RPMI8226 (cell line): ENCODE data around the gene GPR37L1.

Experiments
- DNase-seq: peaks from one replicate; pipeline ENCODE4 v3.0.0-alpha.2; 2015

The GPR37L1 gene

DNA sequence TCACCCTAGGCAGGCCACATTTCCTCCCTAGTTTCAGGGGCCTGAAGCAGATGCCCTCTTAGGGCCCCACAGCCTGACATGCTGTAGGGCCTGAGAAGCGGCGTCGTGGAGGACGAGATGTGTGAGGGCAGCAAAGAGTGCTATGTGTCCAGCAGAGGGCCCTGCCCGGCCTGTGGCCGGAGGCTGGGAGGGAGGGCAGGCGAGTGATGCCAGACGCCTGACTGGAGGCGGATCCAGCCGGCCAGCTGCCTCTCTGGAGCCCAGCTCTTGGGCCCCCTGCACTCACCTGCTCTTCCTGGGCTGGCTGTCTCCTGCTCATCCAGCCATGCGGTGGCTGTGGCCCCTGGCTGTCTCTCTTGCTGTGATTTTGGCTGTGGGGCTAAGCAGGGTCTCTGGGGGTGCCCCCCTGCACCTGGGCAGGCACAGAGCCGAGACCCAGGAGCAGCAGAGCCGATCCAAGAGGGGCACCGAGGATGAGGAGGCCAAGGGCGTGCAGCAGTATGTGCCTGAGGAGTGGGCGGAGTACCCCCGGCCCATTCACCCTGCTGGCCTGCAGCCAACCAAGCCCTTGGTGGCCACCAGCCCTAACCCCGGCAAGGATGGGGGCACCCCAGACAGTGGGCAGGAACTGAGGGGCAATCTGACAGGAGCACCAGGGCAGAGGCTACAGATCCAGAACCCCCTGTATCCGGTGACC, at the start of gene GPR37L1:
TSS of gene GPR37L1 (plus strand) at position 279 of the 697 bp plus-strand sequence. CDS start at position 326, 47 bp downstream.
- no peak for DNase-seq

GRCh38 chr1:202073206-202073605, 49.5 kb upstream of the GPR37L1 start:
- DNase-seq, result no peak

- no peak for DNase-seq
Observed at GRCh38 chr1:202074985-202075384, 47.7 kb upstream of the GPR37L1 start.

GRCh38 chr1:202075389-202075788, 47.3 kb upstream of the GPR37L1 start:
- no peak for DNase-seq

DNA sequence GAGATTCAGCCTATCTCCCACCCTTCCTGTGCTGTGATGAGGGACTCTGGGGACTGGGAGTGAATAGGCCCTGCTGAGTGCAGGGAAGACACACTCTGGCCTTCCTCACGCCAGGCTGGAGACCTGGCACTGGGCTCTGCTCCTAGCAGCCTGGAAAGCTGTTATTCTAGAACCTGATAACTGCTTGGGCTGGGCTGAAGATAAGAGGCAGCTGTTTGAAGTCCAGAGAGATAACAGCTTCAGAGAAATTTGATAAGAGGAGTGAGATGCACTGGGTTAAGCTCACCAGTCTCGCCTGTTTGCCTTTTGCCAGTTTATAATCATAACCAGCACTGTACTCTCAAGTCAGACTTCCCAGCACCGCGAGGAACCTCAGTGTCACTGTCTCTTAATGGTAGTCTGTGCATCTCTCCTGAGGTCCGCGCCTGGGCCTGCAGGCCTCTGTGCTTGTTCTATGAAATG, 46.6 kb upstream of the GPR37L1 start:
- DNase-seq, result no peak

GRCh38 chr1:202078241-202078640, 44.5 kb upstream of the GPR37L1 start:
- DNase-seq, result no peak

GRCh38 chr1:202081992-202082391, 40.7 kb upstream of the GPR37L1 start:
- no peak for DNase-seq

DNA sequence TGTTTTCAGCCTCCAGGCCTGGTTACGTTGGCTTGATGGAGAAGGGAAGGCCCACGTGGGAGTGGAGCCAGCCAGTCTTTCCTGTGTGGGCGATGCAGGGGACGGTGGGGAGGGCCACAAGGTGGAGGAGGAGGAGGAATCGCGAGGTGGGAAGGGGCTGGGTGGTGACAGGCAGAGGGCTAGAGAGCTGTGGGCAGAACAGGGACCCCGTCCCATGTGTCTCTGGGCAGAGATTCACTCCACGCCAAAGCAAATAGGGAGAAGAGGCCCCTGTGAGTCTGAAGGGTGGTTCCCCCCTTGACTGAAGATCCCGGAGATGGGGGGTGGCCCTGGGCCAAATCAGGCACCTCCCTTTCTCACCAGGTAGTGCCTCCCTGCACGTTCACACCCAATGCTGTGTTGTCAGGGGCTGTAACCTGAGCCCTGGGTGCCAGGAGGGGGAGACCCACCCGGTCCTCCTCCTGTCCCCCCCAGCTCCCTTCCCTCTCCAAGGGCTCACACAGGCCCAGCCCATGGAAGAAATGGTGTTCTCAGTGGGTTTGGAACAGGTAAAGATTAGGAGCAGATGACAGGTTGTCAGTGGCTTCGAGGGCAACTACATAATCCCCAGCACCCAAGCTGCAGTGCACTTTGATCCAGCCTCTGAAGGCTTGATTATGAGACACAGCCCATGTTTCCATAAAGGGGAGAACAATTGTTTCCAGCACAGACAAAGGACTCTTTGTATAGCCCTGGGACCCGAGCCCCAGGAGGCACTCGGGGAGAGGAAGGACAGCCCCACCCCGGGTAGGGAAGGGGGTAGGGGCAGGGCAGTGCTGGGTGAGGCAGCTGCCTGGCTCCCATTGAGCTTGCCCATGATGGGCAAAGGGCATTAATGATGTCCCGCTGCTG, 37.7 kb upstream of the GPR37L1 start:
- DNase-seq, result no peak

- DNase-seq, result no peak
Observed at GRCh38 chr1:202085682-202086373, 36.9 kb upstream of the GPR37L1 start.

- no peak for DNase-seq
Observed at GRCh38 chr1:202086579-202087350, 36.0 kb upstream of the GPR37L1 start.

DNA sequence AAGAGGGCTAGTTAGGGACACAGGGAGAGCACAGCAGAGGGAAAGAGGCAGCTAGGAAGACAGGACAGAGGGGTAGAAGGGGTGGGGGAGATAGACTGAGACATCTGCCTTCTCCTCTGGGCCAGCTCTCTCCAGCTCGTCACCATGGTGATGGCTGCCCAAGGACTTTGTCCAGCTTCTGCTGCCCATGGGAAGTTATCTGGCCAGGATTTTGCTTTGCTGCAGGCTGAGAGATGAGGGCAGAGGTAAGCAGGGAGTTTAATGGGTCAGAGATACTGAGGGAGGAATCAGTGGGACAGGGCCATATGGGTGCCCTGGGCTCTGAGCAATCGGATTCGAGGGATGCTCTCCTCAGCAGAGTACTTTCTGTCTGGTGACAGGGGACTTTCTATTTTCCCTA, 34.5 kb upstream of the GPR37L1 start:
- no peak for DNase-seq

DNA sequence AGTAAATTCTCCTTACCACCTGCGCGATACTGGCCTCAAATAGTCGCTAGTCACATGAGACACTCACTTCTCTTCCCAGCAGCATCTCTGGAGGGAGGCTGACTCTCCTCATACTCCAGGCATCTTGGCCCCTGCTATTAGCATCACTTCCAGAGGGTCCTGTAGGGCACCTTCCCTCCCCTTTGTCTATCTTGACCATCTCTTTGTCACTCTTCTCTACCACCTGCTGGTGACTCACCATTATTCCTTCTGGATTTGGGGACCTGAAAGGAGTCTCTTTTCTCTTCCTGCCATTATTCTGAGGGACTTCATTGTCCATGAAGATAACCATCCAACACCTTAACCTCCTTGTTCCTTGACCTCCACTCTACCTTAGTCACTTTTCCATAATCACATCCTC, 31.7 kb upstream of the GPR37L1 start:
- DNase-seq, result no peak

DNA sequence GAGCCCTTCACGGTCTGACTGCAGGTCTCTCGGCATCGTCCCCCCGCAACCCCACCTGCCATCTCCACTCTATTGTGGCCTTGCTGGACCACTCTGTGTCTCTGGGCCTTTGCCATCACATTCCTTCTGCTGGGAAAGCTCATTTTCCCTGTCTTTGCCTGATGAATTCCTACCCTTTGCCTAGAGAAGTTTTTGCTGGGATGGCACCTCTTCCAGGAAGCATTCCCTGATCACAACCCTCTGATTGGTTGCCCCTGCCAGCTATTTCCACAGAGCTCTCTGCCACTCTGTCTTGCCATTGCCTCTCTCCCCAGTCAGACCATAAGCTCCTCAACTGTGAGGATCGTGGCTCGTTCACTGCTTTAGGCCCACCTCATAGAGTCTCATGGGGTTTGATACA, 28.9 kb upstream of the GPR37L1 start:
- no peak for DNase-seq

- peak; percentile 26 for DNase-seq
Observed at GRCh38 chr1:202101184-202101583, 21.5 kb upstream of the GPR37L1 start.

DNA sequence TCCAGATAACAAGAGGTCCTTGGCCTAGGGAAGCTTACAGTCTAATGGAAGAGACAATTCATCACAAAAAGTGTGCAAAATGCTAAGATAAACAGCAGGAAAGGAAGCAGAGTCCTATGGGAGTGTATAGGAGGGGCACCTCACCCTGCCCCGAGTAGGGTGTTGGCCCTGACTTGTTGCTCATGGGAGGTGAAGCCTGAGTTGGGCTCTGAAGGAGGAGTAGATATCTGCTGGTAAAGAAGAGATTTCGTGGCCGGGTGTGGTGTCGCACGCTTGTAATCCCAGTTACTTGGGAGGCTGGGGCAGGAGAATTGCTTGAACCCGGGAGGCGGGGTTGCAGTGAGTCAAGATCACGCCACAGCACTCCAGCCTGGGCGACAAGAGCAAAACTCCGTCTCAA, 18.6 kb upstream of the GPR37L1 start:
- no peak for DNase-seq

DNA sequence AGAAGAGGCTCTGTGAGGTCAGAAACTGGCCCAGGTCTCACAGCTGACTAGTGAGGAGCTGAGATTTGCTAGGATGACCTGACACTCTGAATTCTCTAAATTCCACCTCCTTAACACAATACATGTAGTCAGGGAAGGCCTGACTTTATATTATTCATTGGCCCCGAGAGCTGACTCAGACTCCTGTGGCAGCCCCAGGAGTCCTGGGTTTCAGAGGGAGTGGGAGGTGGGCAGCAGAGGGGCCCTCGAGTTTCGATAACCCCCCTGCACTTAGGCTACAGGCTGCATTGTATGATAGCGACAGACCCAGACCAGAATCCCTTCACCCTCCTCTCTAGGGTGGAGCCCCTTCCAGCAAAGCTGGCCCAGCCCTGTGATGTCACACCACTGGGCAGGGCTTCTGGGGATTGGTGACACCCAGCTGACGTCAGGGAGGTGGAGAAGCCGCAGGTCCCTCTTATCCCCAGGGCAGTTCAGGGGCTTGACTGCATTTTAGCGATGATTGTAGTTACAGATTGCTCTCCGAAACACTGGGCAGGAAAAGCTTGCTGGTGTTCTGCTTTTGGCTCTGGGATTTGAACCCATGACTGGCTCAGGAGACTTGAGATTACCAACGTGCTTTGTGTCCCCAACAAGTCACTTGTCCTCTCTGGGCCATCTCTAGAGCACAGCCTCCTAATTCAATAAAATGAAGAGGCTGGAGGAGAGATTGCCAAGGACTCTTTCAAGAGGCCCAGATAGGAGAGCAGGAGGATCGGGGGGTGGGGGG, 17.0 kb upstream of the GPR37L1 start:
- peak; percentile 29 for DNase-seq

DNA sequence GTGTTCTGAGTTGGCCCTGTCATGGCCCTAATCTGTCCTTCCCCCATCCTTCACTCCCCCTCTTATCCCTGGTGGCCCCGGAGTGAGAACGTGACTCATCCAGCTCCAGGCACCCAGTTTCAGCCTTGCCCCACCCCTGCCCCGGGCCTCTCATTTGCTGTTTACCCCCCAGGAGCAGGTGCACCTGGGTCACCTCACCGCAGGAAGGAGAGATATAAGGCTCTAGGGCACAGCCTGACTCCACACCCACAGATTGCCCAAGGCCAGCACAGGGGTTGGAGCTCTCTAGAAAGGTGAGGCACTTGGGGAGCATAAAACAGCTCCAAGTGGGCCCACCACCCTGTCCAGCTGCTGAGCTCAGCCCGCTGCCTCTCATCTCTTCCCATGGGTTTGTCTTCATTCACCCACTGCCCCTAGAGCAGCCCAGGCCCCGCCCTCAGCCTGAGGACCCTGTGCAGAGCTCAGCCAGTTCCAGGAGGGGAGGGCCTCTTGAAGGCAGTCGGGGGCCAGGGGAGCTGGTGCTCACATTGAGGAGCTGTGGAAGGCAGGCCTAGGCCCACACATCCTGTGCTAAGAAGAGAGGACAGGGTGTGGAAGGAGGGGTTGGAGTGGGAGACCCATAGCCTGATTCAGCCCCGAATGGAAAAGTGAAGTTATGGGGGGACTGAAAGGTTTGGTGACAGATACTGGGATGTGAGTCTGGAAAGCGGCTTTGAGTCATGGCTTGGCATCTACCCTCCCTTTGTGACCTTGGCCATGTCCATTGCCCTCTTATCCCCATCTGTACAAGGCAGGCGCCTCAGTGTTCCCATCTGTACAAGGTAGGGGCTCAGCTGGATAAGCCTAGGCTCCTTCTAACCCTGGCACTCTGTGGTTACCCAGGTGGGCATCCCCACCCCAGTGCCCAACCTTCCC, 16.1 kb upstream of the GPR37L1 start:
- DNase-seq, result peak; percentile 95

DNA sequence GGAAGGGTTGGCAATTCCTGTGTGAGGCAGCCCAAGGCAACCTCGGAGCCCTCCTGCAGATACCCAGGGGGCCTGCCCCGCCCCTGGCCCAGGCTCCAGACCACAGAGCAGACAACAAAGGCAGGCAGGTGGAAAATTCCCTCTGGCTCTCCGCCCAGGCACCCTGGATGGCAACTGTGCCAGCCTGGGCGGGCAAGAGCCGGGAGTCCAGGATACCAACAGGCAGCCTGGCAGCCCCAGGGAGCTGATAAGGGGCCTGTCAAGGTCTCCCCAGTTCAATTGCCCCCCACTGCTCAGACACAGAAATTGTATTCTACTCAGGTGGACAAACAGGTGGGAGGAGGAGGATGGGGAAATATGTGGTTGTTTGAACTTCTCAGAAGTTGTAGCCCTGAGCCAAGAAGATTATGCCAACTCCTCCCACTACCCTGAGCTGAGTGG, 15.4 kb upstream of the GPR37L1 start:
- DNase-seq, result peak; percentile 28

DNA sequence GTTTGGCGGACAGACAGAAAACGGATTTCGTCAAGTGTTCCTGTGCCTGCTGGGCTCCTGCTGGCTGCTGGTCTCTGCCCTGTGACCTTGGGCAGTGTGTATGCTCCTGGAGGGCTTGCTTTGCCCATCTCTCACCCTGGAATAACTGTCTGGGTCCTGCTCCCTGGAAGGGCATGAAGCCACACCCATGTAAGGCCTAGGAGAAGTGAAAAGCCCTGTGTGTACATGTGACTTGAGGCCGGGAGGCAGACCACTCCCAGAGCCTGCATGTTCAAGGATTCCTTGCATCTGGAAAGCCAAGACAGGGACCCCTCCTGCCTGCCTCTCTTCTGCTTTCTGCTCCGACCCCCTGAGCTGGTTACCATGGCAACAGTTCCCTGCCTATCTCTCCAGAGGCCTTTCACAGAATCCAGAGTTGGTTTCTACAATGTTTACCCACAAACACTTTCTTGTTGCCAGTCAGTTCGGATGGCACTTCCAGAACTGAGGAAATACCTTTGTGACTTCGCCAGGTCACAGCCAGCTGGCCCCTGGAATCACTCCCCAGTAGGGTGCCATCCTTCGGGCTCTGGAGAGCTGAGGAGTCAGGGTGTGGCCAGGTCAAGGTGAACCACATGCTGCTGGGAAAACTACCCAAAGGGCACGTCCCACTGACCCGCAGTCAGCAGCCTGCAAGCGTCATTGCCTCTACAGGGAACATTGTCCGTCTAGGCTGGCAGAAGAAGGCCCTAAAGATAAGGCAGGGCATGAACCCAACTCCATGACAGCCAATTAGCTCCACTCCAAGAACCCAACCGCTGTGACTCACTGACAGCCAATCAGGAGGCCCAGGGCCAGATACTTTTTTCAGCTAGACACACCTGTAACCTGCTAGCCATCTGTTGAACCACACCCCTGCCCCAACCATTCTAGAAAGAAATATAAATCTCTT, 14.7 kb upstream of the GPR37L1 start:
- peak; percentile 79 for DNase-seq
